ENCODE results near the gene WEE2.
"Not testable (repeated sequence)": the region's sequence is repeated elsewhere in the genome, so short reads cannot be mapped to it uniquely, and the experiment has no call there.

WEE2 gene

DNA sequence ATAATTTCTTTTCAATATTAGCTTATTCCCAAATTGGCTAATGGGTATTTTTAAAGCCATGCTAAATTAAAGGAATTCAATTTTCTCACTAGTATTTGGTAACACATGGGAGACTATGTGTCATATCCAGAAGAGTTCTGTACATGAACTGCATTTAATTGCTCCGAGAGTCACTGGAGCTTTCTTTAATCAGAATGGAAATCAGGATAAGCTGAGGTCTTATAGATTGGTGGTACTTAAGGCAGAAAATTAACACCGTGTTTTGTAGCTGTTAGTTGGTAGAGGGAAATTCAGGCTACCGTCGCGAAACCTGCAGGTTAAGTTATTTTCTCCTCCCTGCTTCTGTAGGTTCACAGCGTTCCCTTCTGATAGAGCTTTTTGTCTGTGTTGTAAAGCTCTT is at the start of gene WEE2:
WEE2 (plus strand) TSS at position 3 of the 400 bp plus-strand sequence. CDS start 406 bp downstream, outside the sequence.
- DNase-seq (ENCODE audit: low spot score): no peak

DNA sequence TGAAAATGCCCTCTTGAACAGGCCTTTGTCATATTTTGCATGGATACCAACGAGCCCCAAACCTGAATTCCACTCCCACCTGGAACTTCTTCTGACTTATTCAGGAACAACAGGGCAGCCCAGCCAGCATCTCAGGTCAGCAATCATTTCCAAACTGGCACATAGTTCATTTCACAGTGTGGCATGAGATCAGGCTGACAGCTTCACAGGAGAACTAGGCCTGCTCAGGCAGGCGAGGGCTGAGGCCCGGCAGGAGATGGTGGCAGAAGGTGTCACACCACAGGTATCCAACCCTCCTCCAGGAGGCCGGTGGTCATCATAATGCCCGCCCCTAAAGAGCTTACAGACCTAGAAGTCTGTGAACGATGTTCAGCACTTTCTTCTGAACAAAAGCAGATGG is 48.7 kb upstream of the WEE2 start:
- no peak for DNase-seq (ENCODE audit: low spot score)

DNA sequence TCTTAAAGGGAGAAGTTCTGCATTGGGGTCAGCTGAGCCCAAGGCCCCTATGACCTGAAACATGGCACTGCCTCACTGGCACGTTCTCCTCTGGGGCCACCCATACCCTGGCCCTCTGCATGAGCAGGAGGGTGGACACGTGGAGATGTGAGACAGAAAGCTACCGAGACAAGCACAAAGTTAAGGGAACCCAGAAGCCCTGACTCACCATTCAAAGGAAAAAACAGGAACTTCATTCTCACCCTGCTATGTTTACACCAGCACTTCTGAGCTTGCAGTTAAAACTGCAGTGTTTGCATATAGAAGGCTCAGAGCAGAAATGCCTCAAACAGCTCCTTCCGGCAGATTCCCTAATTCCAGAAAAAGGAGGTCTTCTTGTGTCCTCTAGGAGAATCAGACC is 47.9 kb upstream of the WEE2 start:
- DNase-seq (ENCODE audit: low spot score): peak; percentile 76

DNA sequence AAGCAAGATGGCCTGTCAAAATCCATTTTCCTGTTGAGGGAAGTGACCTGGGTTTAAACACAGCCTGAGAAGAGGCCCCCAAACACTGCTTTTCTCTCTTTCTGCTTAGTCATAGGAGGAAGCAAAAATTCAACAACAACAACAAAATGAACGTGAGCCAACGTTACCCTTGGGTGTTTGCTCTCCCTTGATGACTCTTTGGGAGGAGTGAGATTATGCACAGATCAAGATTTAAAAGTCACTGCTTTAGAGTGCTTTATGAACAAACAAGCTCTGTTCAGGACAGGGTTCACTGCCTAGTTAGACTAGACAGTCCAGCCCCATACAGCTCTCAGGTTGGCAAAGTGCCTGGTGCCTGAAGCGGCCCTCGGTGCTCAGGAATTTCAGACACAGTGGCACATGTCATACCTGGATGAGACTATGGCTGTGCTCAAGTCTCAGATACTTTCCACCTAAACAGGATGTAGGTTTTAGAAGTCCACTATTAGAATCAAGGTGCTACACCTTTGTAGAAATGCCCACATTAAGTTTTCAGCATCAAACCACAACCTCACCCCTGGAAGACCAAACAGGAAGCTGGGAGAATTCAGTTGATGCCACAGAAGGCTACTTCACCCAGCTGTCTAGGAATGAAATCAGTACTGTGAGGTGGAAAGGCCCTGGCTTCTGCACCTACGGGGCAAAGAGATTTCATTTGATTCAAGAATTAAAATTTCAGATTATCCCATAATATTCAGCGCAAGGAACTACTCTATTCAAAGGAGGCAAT is 44.9 kb upstream of the WEE2 start:
- no peak for DNase-seq (ENCODE audit: low spot score)

DNA sequence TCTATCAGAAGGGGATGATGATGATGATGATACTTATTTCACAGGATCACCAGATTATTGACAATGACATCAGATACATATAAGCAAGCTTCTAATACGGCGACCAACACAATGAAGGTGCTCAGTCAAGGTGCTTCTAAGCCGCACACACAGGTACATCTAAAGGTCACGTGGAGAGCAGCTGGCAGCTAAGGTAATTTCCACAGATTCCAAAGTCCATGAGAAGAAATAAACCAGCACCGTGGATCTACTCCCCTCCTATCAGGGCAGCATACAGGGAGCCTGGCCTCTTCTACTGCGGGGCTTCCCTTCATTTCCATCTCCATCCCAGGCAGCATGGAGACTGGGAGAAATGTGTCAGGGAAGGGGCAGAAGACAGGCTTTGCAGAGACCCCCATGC is 43.7 kb upstream of the WEE2 start:
- DNase-seq (ENCODE audit: low spot score): no peak

DNA sequence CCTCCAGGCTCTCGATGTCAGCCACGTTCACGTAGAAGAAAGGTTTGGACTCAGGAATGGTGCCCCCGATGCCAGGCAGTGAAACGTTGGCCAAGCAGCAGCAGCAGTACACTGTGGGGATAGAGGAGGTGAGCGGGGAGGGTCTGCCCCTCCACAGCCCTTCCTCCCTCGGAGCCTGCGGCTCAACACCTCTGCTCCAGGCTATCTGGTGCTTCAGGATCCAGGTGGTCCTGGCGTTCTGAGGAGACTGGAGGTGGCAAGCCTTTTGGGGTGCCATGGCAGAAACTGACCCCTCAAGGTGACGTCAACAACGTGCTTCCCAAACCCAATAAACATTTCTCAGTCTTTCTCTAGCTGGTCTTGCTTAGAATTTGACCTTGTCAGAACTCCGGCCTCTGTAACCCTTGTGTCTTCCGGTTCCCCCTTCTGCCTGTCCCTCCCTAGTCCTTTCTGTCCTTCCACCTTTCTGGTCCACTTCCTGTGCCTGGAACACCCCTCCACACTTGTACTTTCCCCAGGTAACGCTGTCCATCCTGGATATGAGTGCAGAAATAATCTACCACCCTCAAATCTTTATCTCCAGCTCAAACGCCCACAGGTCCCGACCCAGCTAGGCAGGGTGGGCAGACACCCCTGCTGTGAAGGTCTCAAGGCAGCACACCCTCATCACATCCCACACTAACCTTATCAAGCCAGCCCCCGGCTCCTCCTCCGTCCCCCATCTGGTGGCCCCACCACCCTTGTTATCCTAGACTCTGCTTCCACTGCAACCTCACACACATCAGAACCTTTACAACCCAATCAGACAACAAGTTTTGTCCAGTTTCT is 42.7 kb upstream of the WEE2 start:
- no peak for DNase-seq (ENCODE audit: low spot score)

DNA sequence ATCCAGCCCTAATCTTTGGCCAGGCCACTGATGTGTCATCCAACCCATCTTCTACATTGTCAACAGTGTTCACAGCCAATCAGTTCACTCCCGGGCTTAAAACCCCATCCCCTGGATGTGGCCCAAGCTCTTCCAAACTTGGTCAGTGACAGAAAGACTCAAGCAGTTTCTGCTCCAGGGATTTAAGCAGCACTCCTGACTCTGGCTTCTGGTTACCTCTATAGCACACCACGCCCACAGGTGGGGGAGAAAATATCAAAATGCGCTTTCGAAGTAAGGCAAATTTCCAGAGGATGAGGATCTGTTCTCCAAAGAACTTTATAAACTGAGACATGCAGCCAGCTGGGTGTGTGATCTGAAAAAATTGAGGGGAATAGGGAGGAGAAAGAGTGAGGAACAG is 42.1 kb upstream of the WEE2 start:
- DNase-seq (ENCODE audit: low spot score): no peak

DNA sequence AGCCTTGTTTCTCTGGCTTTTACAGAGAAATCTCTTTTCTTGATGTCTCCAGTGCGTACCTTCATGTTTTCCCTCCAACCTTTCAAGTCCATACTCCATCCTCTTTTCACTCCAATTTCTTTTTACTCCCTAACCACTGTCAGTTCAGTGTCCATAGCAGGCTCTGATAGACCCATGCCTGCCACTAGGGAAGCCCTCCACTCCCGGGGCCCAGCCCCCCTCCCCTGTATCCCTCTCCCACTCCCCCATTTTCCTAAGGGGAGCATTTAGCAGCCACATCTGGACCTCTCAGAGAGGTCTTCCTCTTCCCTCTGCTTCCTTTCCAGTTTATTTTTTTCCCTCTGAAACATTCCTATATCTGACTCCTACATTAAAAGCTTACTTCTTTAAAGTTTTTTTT is 39.3 kb upstream of the WEE2 start:
- DNase-seq (ENCODE audit: low spot score): no peak

DNA sequence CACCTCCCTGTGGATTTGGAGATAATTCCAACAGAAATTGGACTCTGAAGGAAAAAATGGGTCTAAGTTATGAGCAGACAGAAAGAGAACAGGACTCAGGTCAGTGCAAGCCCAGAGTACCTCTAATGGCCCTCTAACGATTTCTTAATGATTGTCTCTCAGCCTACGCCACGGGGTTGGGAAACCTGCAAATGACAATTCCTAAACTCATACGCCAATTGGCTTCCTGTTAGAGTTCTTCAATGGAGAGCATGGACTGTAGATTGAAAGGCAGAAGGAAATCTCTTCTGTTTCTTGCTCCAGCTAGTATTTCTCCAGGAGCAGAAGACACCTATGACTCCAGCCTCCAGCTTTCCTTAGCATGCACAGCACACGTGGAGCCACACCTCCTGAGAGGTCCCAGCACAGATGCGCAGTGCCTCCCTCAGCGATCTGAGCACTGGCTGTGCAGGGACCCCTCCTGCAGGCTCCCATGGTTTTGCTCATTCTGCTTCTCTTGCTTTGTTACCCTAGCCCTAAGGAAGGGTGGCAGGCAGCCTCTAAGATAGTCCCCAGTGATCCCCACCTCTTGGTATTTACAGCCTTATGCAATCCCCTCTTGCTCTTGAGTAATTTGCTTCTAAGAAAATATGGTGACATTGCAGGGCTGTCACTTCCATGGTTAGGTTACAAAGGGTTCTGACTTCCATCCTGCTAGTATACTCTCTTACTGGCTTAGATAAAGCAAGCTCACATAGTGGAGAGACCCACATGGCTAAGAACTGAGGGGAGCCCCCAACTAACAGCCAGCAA is 36.3 kb upstream of the WEE2 start:
- DNase-seq (ENCODE audit: low spot score): no peak

DNA sequence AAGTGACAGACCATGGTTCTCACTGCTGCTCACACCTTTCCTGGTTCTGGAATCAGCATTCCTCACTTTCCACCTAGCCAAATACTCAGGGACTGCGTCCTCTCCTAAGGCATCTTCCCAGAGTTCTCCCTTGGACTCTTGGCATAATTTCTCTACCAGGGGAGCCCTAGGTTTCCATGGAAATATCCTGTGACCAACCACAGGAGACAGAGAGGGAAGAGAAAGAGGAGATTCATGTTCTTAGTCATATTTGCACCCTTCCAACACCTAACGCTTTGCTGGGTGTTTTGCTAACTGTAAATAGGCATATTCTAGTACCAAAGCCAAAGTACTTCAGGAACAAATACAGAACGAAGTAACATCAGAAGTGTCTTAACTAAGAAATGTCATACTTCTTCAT is 34.8 kb upstream of the WEE2 start:
- DNase-seq (ENCODE audit: low spot score): no peak

DNA sequence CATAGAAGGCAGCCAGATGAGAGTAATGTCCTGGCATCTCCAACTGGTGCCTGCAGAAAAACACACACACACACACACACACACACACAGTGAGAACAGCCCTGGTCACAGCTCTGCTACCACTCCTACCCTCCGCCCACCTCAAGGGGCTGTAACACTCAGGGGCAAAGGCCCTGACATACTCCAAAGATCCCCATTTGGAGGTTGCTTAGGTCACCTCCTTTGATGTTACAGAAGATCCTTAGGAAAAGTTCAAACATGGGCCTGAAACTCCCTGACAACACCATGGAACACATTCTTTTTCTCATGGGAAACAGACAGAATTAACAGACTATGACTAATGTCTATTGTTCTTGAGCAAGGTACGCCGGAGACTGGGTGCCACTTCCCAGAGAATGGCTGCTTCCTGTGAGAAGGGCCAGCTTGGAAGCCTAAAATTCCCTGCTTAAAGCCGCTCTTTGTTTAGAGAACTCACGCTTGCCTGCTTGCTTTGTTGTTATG is 33.9 kb upstream of the WEE2 start:
- DNase-seq (ENCODE audit: low spot score): no peak

DNA sequence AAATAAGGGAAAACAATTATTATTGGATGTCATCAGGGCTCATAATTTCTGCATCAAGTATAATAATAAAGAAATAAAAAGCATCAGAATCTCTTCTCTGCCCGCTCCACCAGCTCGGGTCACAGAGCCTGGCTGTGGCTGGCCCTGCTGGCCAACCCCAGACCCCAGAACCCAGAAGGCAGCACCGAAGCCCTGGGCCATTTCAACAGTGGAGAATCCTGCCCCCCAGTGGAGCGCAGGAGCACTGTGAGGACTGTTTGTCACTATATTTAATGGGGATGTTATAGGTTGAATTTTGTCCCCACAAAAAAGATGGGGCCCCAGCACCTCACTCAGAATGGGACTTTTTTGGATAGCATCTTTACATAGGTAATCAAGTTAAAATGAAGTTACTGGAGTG is 33.5 kb upstream of the WEE2 start:
- no peak for DNase-seq (ENCODE audit: low spot score)

DNA sequence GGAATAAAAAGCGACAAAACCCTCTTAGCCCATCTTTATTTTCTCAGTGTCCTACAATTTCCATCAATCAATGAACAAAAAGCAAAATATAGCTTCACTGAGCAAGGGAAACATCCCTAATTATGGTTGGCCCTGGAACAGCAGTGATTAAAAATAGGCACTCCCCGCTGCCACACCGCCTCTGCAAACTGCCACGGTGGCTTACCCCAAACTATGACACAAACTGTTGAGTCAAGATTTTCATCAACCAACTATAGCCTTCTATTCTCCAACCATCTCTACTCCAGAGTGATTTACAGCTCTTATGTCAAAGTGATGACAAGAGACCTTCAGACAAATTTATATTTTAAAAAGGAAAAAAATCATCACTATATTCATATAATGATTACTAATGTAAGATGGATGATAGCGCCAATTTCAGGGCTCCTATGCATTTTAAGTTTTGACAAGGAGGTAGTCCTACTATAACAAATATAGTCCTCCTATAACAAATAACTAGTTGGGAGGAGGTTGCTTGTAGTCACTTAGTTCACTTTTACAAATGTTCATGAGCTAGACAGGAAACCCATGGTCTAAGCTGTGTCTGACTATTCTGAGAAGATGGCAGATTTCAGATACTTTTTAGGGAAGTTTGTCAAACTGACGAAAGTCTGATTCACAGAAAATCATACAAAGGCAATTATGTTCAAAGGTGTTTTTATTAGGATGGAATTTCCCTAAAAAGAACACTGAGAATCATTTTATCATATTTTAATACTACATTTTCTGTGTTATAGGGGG is 32.5 kb upstream of the WEE2 start:
- peak; percentile 36 for DNase-seq (ENCODE audit: low spot score)

DNA sequence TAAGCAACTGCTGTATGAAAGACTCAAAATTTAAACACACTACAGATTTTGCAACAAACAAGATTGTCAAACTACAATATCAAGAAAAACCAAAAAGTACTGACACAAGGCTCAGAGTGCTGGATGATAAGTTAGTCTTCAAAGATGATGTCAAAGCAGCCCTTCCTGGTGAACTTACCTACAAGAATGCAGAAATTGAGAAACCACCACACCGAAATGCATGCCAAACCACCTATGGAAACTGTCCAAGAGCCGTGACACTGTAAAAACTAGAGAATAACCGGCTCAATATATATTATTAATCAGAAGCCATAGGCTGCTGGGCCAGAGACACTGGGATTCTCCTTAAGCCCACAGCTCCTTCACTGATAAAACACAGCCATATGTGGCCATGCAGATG is 31.5 kb upstream of the WEE2 start:
- DNase-seq (ENCODE audit: low spot score): no peak

DNA sequence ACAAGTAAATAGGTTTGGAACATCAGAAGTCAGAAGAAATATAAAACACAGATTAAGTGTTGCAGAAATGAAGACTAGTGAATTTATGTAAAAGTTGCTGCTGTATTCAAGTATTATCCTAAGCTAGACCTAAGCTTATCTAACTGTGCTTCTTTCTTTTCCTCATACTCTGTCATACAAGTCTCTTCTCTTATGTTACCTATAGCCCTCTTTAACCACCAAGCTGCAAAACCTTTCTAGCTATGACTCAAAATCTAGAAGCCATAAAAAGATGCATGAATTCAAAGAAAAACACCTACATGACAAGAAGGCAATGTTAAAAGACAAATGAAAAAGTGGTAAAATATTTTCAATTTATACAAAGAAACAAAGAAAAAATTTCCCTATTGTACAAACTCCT is 29.1 kb upstream of the WEE2 start:
- no peak for DNase-seq (ENCODE audit: low spot score)

DNA sequence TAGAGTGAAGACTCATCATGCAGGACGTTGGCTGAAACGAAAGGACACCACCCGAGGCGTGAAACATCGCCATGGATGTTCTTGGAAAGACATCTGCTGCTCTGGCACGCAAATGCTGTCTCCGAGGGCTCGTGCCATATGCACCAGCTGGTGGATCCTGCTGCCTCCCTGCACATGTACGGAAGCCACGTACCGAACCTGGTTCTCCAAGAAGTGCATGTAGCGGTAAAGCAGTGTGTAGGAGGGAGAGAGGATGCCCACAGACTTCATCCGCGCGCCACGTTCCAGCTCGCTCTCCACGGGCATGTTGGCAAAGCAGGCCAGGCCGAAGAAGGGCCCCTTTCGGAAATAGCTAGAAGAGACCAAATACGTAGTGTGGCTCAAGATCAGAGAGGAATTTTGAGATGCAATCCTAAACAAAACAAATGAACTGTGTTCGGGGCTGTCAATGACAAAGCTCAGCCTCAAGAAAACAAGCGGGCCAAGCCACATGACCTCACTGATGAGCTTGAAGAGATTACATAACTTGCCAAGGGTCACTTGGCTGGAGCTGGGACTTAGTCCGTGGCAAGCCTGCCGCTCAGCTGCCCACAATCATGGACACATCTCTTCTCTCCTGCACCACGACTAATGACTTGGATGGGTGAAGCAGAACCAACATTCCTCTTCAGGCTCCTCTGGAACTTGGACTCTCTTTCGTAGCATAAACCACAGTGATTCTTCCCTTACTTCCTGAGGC is 22.7 kb upstream of the WEE2 start:
- peak; percentile 72 for DNase-seq (ENCODE audit: low spot score)

DNA sequence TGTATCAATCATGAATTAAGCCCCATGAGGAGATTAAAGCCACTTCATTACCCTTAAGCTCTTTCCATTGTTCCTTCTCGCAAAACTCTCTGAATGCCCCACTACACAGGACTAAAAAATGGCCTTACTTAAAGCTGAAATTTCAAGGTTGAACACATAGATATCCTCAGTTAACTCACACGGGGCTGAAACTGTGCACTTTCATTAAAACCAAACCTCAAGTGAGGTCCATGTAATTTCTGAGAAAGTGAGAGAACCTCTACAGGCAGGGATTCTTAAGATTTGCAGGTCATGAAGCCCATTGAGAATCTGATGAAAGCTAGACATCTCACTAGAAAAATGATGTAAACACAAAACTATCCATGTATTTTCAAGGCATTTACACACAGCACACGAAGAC is 22.1 kb upstream of the WEE2 start:
- no peak for DNase-seq (ENCODE audit: low spot score)

DNA sequence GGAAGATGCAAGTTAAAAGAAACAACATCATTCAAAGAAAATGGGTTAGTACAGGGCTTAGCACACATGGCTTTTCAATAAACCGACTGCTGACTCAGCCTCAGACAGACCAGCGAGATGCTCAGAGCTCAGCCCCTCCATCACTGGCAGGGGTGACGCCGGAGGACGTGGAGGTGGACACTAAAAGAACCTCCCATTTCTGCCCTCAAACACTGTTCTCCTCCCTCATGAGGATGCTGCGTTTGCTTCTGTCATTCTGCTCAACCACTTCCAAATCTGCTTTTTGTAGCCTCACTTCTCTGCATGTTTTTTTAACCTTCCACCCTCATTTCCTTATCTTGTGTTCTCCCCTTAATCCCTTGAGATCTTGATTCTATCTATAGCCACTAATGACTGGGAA is 21.5 kb upstream of the WEE2 start:
- DNase-seq (ENCODE audit: low spot score): no peak

DNA sequence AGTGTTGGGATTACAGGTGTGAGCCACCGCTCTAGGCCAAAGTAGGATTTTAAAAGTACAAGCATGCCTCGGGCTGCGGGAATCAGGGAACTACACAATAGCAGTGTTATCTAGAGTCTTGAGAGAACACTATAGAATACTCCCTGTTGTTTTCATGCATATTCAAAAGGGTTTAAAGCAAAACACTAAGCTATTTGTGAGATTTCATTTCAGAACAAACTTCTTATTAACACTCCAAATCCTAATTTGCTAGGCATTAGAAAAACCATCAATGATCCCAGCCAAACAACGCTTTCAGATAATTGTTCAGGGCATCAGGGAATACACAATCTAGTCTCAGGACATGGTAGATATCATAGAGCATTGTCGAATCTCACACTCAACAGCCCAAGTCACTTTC is 20.1 kb upstream of the WEE2 start:
- no peak for DNase-seq (ENCODE audit: low spot score)

DNA sequence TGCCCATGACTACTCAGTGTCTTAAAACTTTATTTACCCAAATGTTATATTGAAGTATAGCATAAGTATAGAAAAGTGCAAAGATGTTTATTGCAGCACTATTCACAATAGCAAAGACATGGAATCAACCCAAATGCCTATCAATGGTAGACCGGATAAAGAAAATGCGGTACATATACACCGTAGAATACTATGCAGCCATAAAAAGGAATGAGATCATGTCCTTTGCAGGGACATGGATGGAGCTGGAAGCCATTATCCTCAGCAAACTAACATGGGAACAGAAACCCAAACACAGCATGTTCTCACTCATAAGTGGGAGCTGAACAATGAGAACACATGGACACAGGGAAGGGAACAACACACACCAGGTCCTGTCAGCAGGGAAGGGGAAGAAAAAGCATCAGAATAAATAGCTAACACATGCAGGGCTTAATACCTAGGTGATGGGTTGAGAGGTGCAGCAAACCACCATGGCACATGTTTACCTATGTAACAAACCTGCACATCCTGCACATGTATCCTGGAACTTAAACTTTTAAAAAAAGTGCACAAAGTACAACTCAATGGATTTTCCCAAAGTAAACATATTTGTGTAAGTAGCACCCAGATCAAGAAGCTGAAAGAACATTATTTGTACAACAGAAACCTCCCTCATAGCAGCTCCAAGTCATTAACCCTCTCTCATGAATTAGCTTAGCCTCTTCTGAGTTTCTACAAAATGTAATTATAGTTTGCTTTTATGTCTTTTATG is 18.9 kb upstream of the WEE2 start:
- not testable (repeated sequence) for DNase-seq (ENCODE audit: low spot score)
